Adrenal gland (tissue), 5 donors: ENCODE results near the gene GCNT3.

Experiments
- CTCF ChIP-seq, 6 experiments: fragments of 450-650 bp in 4 of 6; fragments of 200-600 bp in 2 of 6; sonication (generic) in 1 of 6; IDR thresholded peaks; 1 replicate in 5 of 6; 2 replicates in 1 of 6; pipeline versions ENCODE4 v1.5.1 to v1.8.0; 2016 to 2021; ENCODE audit warnings: antibody characterized with exemption in 6 of 6, mild to moderate bottlenecking in 2 of 6, moderate library complexity in 1 of 6
- POLR2A ChIP-seq, 2 donors: fragments of 450-650 bp; IDR thresholded peaks; one replicate each; pipeline ENCODE4 v1.6.1; 2017; ENCODE audit warnings: antibody characterized with exemption in 2 of 2, mild to moderate bottlenecking in 2 of 2, moderate library complexity in 1 of 2
- donor health status: DM: no; HTN: no; CAD: no.

- TF ChIP-seq CTCF (IDR thresholded peaks at IDR 0.05) = no peak
- TF ChIP-seq POLR2A (IDR thresholded peaks at IDR 0.05) = no peak
Measured at GRCh38 chr15:59654046-59654445, 42.5 kb downstream of the GCNT3 start.
